K562 (cell line): ENCODE measurements around the gene CD34. TPM values are rescaled to one million over a fixed set of nuclear protein-coding genes. Genes with fewer than 3 reads are reported as not detected.

Experiments
- HNRNPL ChIP-seq: fragments of 200-400 bp; formaldehyde crosslinking; IDR thresholded peaks from 2 replicates; pipeline ENCODE4 v1.6.1; 2017; ENCODE audit warnings: low read depth, mild to moderate bottlenecking, low read length
- HSF4 ChIP-seq: fragments of 250-450 bp; sonication (Bioruptor Pico); IDR thresholded peaks from 2 replicates; pipeline ENCODE4 v2.1.2; 2022; ENCODE audit warnings: mild to moderate bottlenecking, moderate library complexity, borderline replicate concordance
- ILF3 ChIP-seq: fragments of 450-650 bp; IDR thresholded peaks from 2 replicates; pipeline ENCODE4 v1.6.1; 2018; ENCODE audit warnings: antibody characterized with exemption, mild to moderate bottlenecking, moderate library complexity, borderline replicate concordance
- JUN ChIP-seq, 2 experiments: sonication (generic) in 1 of 2; formaldehyde crosslinking in 1 of 2; IDR thresholded peaks; 2 replicates each; pipeline versions ENCODE4 v1.6.1 to v1.8.0; 2012 to 2022; ENCODE audit warnings: borderline replicate concordance in 2 of 2, mild to moderate bottlenecking in 2 of 2, improper control_type of control experiment in 1 of 2, low read depth in 1 of 2, low read length in 1 of 2, missing genetic modification reagents in 1 of 2
- NCOR1 ChIP-seq: fragments of 450-650 bp; IDR thresholded peaks from 2 replicates; pipeline ENCODE4 v1.6.1; 2016; ENCODE audit warnings: mild to moderate bottlenecking, moderate library complexity
- NEUROD1 ChIP-seq: fragments of 150-350 bp; IDR thresholded peaks from 2 replicates; pipeline ENCODE4 v1.6.1; 2014; ENCODE audit warnings: borderline replicate concordance, low read length, low read depth; ENCODE audit not compliant: partially characterized antibody
- SAFB ChIP-seq: fragments of 200-400 bp; formaldehyde crosslinking; IDR thresholded peaks from 2 replicates; pipeline ENCODE4 v1.6.1; 2017; ENCODE audit warnings: low read depth, low read length, borderline replicate concordance
- TBP ChIP-seq: optimal IDR thresholded peaks from 2 replicates; pipeline ENCODE3; 2011; ENCODE audit warnings: low read depth, low read length, improper control_type of control experiment
- XRCC5 ChIP-seq: fragments of 200-400 bp; formaldehyde crosslinking; IDR thresholded peaks from 2 replicates; pipeline ENCODE4 v1.6.1; 2017; ENCODE audit warnings: low read depth, mild to moderate bottlenecking, low read length
- ZNF184 ChIP-seq: sonication (generic); formaldehyde crosslinking; IDR thresholded peaks from 2 replicates; pipeline ENCODE4 v1.5.0; 2020; ENCODE audit warnings: missing genetic modification reagents
- ZNF395 ChIP-seq: fragments of 200-800 bp; sonication (Bioruptor generic); IDR thresholded peaks from 2 replicates; pipeline ENCODE4 v1.6.1; 2017; ENCODE audit warnings: missing genetic modification characterization, missing compliant biosample characterization
- ZNF699 ChIP-seq: fragments of 250-450 bp; sonication (Bioruptor Pico); IDR thresholded peaks from 2 replicates; pipeline ENCODE4 v1.8.0; 2021; ENCODE audit warnings: mild to moderate bottlenecking, moderate library complexity; ENCODE audit not compliant: insufficient replicate concordance
- polyA plus RNA-seq, 8 experiments: library from polyadenylated mRNA; depleted of rRNA in 4 of 8; stranded (reverse) in 5 of 8; unstranded in 3 of 8; fragments of >200 nt; fragmentation: Nextera tagmentation in 2 of 8; fragmentation: Illumina TruSeq in 1 of 8; extraction: Ambion mirVana in 2 of 8; extraction: Trizol in 1 of 8; gene quantifications; 2 replicates each; pipeline versions ENCODE4 v1.2.1 to v1.2.3, GENCODE V29; 2011 to 2014; ENCODE audit warnings: inconsistent platforms in 1 of 8, missing spikeins in 1 of 8
- total RNA-seq, 7 experiments: library from RNA; depleted of rRNA in 6 of 7; stranded (reverse); fragments of >200 nt in 6 of 7; fragmentation: Illumina TruSeq in 2 of 7; extraction: Trizol in 2 of 7; gene quantifications; 2 replicates each; pipeline versions ENCODE4 v1.2.1 to v1.2.3, GENCODE V29; 2011 to 2021; ENCODE audit warnings: low replicate concordance in 1 of 7
- TF ChIP-seq, protein P1 (sequence below), 2 experiments: fragments of 450-650 bp in 1 of 2; IDR thresholded peaks; 2 replicates each; pipeline ENCODE4 v1.6.1; 2011 to 2017; ENCODE audit warnings: low read depth in 2 of 2, antibody characterized with exemption in 1 of 2, borderline replicate concordance in 1 of 2, low read length in 1 of 2, mild to moderate bottlenecking in 1 of 2, mixed read lengths in 1 of 2; ENCODE audit not compliant: control insufficient read depth in 1 of 2
- TF ChIP-seq, protein P2 (sequence below), 2 experiments: fragments of 450-650 bp; conservative IDR thresholded peaks; 2 replicates each; pipeline ENCODE4 v1.6.1; 2017; ENCODE audit warnings: mild to moderate bottlenecking in 2 of 2, moderate library complexity in 2 of 2
- TF ChIP-seq, protein P3 (sequence below): fragments of 250-450 bp; sonication (Bioruptor Pico); IDR thresholded peaks from 2 replicates; pipeline ENCODE4 v1.8.0; 2022; ENCODE audit warnings: moderate library complexity, mild to moderate bottlenecking, inconsistent platforms

The CD34 gene
- total and polyA plus RNA-seq, 9 of the 15 experiments (the other 6 are each of a cell fraction or from before 2014, with no cell fraction given): not detected

GRCh38 chr1:207868774-207869721 is 41.9 kb downstream of the CD34 start (continued):
- TF ChIP-seq, protein P1, sequence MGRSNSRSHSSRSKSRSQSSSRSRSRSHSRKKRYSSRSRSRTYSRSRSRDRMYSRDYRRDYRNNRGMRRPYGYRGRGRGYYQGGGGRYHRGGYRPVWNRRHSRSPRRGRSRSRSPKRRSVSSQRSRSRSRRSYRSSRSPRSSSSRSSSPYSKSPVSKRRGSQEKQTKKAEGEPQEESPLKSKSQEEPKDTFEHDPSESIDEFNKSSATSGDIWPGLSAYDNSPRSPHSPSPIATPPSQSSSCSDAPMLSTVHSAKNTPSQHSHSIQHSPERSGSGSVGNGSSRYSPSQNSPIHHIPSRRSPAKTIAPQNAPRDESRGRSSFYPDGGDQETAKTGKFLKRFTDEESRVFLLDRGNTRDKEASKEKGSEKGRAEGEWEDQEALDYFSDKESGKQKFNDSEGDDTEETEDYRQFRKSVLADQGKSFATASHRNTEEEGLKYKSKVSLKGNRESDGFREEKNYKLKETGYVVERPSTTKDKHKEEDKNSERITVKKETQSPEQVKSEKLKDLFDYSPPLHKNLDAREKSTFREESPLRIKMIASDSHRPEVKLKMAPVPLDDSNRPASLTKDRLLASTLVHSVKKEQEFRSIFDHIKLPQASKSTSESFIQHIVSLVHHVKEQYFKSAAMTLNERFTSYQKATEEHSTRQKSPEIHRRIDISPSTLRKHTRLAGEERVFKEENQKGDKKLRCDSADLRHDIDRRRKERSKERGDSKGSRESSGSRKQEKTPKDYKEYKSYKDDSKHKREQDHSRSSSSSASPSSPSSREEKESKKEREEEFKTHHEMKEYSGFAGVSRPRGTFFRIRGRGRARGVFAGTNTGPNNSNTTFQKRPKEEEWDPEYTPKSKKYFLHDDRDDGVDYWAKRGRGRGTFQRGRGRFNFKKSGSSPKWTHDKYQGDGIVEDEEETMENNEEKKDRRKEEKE (IDR thresholded peaks at IDR 0.05; ENCODE audit: borderline replicate concordance in 1 of 2, control insufficient read depth in 1 of 2, low read depth in 2 of 2, low read length in 1 of 2): peak in 1 of 2 experiments; percentile 53; a peak in 1 of 4 replicates
- TF ChIP-seq ILF3: no peak
- peak; percentile 63 for TF ChIP-seq TBP
- TF ChIP-seq, protein P2, sequence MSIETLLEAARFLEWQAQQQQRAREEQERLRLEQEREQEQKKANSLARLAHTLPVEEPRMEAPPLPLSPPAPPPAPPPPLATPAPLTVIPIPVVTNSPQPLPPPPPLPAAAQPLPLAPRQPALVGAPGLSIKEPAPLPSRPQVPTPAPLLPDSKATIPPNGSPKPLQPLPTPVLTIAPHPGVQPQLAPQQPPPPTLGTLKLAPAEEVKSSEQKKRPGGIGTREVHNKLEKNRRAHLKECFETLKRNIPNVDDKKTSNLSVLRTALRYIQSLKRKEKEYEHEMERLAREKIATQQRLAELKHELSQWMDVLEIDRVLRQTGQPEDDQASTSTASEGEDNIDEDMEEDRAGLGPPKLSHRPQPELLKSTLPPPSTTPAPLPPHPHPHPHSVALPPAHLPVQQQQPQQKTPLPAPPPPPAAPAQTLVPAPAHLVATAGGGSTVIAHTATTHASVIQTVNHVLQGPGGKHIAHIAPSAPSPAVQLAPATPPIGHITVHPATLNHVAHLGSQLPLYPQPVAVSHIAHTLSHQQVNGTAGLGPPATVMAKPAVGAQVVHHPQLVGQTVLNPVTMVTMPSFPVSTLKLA (conservative IDR thresholded peaks at IDR 0.05): peak in 1 of 2 experiments; percentile 39; a peak in 1 of 4 replicates
- 0 out of 2 replicates have a peak, but pooled peaks have one; percentile 36 for TF ChIP-seq JUN (IDR thresholded peaks at IDR 0.05; ENCODE audit: borderline replicate concordance, low read depth, low read length)
- TF ChIP-seq JUN (CRISPR knock-in tag; IDR thresholded peaks at IDR 0.05; ENCODE audit: borderline replicate concordance): 0 out of 2 replicates have a peak, but pooled peaks have one; percentile 65
- TF ChIP-seq SAFB: peak; percentile 86
- no peak for TF ChIP-seq HSF4 (CRISPR knock-in tag)
- no peak for TF ChIP-seq ZNF699 (CRISPR knock-in tag)
- no peak for TF ChIP-seq ZNF184
- no peak for TF ChIP-seq NCOR1
- TF ChIP-seq XRCC5: 0 out of 2 replicates have a peak, but pooled peaks have one; percentile 27
- no peak for TF ChIP-seq NEUROD1
- TF ChIP-seq, protein P3, sequence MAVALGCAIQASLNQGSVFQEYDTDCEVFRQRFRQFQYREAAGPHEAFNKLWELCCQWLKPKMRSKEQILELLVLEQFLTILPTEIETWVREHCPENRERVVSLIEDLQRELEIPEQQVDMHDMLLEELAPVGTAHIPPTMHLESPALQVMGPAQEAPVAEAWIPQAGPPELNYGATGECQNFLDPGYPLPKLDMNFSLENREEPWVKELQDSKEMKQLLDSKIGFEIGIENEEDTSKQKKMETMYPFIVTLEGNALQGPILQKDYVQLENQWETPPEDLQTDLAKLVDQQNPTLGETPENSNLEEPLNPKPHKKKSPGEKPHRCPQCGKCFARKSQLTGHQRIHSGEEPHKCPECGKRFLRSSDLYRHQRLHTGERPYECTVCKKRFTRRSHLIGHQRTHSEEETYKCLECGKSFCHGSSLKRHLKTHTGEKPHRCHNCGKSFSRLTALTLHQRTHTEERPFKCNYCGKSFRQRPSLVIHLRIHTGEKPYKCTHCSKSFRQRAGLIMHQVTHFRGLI (CRISPR knock-in tag): no peak
- 0 out of 2 replicates have a peak, but pooled peaks have one; percentile 42 for TF ChIP-seq HNRNPL
- no peak for TF ChIP-seq ZNF395 (CRISPR knock-in tag)
